Activated naive CD8-positive, alpha-beta T cell treated with anti-CD3 and anti-CD28 coated beads, Interleukin-2, amount 10 ng/mL, durations not matched to agents 7 days and 5 days (primary cell): Measurements from ENCODE around the gene SCN1B. TPM values are rescaled to one million over a fixed set of nuclear protein-coding genes. Genes with fewer than 3 reads are reported as not detected.
"Not testable (repeated sequence)": the region's sequence is repeated elsewhere in the genome, so short reads cannot be mapped to it uniquely, and the experiment has no call there.

Experiments used
- ATAC-seq: fragments of 150-1000 bp; cut with Tn5 transposase; one replicate; pipeline ENCODE4 v1.10.0; 2021; ENCODE audit warnings: low read depth, moderate library complexity
- POLR2A ChIA-PET: fragments of 350-600 bp; sonication (Branson Sonifier 250); formaldehyde crosslinking; loops from one replicate; lab custom pipeline; 2021; ENCODE audit warnings: antibody characterized with exemption; lab: Charles Lee
- DNase-seq: peaks from one replicate; pipeline ENCODE4 v3.0.0; 2021
- H3K27ac Mint-ChIP-seq: one replicate; pipeline ENCODE4 v1.8.0; 2022; ENCODE audit warnings: mild to moderate bottlenecking, mixed read lengths
- H3K27me3 Mint-ChIP-seq: one replicate; pipeline ENCODE4 v1.8.0; 2022; ENCODE audit warnings: mild to moderate bottlenecking, moderate library complexity, mixed read lengths
- H3K36me3 Mint-ChIP-seq: one replicate; pipeline ENCODE4 v1.8.0; 2021; ENCODE audit warnings: mild to moderate bottlenecking, mixed read lengths
- H3K4me1 Mint-ChIP-seq: one replicate; pipeline ENCODE4 v1.8.0; 2021; ENCODE audit warnings: mixed read lengths
- H3K4me3 Mint-ChIP-seq: one replicate; pipeline ENCODE4 v1.8.0; 2022; ENCODE audit warnings: mild to moderate bottlenecking, moderate library complexity, mixed read lengths
- H3K9me3 Mint-ChIP-seq: one replicate; pipeline ENCODE4 v1.8.0; 2021; ENCODE audit warnings: mixed read lengths
- total RNA-seq, 2 experiments: library from RNA; stranded (reverse); gene quantifications; one replicate each; pipeline ENCODE4 v1.2.3, GENCODE V29; 2021

The SCN1B gene
- total RNA-seq, 2 experiments from 2014 or later, result 0.85 to 1.2 TPM

DNA sequence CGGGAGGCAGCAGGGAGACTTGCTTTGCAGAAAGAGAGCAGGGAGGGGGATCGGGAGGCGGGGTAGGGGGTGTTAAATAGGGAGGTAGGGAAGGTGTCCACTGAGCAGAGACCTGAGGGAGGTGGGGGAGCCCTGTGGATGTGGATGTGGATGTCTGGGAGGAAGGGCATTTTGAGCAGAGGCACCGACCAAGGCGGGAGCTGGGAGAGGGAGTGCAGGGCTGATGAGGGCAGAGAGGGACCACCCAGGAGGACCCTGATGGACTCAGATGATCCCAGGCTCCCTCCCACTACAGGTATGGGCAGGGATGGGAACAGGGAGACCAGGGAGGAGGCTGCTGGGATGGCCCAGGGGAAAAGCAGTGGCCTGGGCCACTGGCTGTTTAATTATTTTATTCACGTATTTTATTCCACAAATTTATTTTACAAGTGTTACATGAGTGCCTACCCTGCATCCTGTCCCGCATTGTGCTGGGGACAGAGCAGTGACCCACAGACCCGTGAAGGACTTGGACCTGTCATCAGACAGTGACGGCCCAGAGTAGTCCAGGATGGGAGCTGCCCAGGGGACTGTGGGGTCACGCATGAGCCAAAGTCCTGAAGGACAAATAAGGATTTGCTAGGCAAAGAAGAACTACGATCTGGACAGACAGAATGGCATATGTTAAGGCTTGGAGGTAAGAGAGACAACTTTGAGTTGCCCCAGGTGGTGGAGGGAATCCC, 24.9 kb upstream of the SCN1B start:
- H3K4me3 Mint-ChIP-seq, result no peak overlapping the region
- peaks cover 39% of the 10 kb centered on the region for H3K4me1 Mint-ChIP-seq
- H3K27me3 Mint-ChIP-seq, result no peaks in the 10 kb centered on the region
- ATAC-seq (no peak), DNase-seq (no peak)
- H3K27ac Mint-ChIP-seq, result no peak overlapping the region
- peaks cover 31% of the 10 kb centered on the region for H3K36me3 Mint-ChIP-seq
- POLR2A ChIA-PET, result interaction anchor here (0.7 kb wide), 1 partner anchor 632 kb away, joined by 3 read pairs; no protein-coding TSS in a partner anchor
- H3K9me3 Mint-ChIP-seq, result no peaks in the 10 kb centered on the region

DNA sequence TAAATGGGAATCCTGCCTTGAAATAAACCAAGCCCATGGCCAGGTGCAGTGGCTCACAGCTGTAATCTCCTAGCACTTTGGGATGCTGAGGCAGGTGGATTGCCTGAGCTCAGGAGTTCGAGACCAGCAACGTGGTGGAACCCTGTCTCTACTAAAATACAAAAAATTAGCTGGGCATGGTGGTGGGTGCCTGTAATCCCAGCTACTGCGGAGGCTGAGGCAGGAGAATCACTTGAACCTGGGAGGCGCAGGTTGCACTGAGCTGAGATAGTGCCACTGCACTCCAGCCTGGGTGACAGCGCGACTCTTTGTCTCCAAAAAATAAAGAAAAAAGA, 24.3 kb upstream of the SCN1B start:
- not testable (repeated sequence) for ATAC-seq, DNase-seq, H3K4me3 Mint-ChIP-seq, H3K9me3 Mint-ChIP-seq, H3K27ac Mint-ChIP-seq, H3K27me3 Mint-ChIP-seq
- H3K4me1 Mint-ChIP-seq, result peaks cover 42% of the 10 kb centered on the region
- POLR2A ChIA-PET, result interaction anchor here (0.7 kb wide), 1 partner anchor 632 kb away, joined by 3 read pairs; no protein-coding TSS in a partner anchor
- peaks cover 32% of the 10 kb centered on the region for H3K36me3 Mint-ChIP-seq

DNA sequence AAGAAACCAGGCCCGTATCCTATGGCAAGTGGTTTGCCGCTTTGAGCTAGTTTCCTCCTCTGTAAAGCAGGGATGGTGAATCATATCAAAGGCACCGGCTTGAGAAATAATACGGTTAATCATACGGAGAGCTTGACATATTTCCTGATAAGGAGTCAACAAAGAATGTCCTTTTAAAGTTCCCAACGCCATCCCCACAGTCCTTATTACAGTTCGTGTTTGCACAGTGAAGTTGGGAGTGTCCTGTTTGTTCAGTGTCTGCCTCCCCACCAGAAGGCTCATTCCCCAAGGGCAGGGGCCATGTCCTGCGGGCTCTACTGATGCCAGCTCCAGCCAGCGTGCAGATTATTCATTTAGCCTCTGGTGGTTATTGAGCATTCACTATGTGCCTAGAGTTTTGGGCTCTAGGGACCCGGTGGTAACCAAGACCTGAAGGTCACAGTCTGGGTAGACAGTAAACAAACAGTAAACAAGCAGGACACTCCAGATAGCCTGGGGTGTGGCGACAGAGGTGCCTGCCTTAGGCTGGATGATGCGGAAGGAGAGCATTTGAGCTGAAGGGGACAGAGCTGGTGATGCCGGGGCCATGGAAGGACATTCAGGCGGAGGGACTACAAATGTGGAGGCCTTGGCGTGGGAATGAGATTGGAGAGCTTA, 23.8 kb upstream of the SCN1B start:
- POLR2A ChIA-PET, result interaction anchor here (0.5 to 1.1 kb wide), 3 partner anchors 10 to 633 kb away, joined by 3 to 10 read pairs (median 3); no protein-coding TSS in a partner anchor
- Mint-ChIP-seq H3K4me1 (peaks cover 42% of the 10 kb centered on the region), H3K27me3 (no peaks in the 10 kb centered on the region), H3K4me3 (no peak overlapping the region), H3K27ac (no peak overlapping the region), H3K36me3 (peaks cover 32% of the 10 kb centered on the region), H3K9me3 (no peaks in the 10 kb centered on the region)
- no peak for ATAC-seq
- no peak for DNase-seq

DNA sequence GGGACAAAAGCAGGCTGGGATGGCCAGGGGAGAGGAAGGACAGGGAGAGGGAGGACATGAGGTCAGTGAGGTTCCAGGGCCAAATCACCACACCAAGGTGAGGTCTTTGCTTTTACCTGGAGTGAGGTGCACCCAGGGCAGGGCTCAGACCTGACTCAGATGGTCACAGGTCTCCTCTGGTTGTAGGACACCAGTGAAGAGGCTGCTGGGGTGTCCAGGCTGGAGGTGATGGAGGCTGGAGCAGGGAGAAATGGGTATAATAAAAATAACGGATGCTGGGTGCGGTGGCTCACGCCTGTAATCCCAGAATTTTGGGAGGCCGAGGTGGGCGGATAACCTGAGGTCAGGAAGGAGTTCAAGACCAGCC, 23.3 kb upstream of the SCN1B start:
- peaks cover 42% of the 10 kb centered on the region for H3K4me1 Mint-ChIP-seq
- DNase-seq (no peak), ATAC-seq (no peak)
- POLR2A ChIA-PET, result interaction anchor here (1.1 kb wide), 1 partner anchor 11 kb away, joined by 10 read pairs; no protein-coding TSS in a partner anchor
- H3K27ac Mint-ChIP-seq, result no peak overlapping the region
- H3K4me3 Mint-ChIP-seq, result no peak overlapping the region
- H3K27me3 Mint-ChIP-seq, result no peaks in the 10 kb centered on the region
- no peaks in the 10 kb centered on the region for H3K9me3 Mint-ChIP-seq
- H3K36me3 Mint-ChIP-seq, result peaks cover 30% of the 10 kb centered on the region

DNA sequence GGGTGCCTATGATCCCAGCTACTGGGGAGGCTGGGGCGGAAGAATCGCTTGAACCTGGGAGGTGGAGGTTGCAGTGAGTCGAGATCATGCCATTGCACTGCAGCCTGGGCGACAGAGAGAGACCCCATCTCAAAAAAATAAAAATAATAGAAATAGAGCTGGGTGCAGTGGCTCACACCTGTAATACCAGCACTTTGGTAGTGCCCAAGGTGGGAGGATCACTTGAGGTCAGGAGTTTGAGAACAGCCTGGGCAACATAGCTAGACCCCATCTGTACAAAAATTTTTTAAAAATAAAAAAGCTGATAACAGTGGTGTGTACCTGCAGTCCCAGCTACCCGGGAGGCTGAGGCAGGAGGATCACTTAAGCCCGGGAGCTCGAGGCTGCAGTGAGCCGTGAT, 22.8 kb upstream of the SCN1B start:
- not testable (repeated sequence) for H3K27me3 Mint-ChIP-seq, ATAC-seq, H3K27ac Mint-ChIP-seq, H3K4me3 Mint-ChIP-seq, DNase-seq, H3K9me3 Mint-ChIP-seq
- Mint-ChIP-seq H3K36me3 (peaks cover 32% of the 10 kb centered on the region), H3K4me1 (peaks cover 42% of the 10 kb centered on the region)
- POLR2A ChIA-PET, result interaction anchor here (1.1 to 1.3 kb wide), 2 partner anchors 11 to 15 kb away, joined by 3 to 10 read pairs; no protein-coding TSS in a partner anchor

DNA sequence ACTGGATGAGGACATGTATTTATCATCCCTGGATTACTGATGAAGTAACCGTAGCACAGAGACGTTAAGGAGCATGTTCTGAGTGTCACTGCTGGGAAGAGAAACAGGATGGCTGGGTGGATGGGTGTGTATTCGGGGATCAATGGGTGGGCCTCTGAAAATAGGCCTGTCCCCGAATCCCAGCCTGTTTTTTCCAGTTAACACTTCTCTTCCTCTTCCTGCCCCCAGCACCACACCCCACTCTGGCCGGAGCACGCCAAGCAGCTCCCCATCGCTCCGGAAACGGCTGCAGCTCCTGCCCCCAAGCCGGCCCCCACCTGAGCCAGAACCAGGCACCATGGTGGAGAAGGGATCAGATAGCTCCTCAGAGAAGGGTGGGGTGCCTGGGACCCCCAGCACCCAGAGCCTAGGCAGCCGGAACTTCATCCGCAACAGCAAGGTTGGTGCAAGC, 21.4 kb upstream of the SCN1B start:
- H3K27me3 Mint-ChIP-seq, result no peaks in the 10 kb centered on the region
- no peak for DNase-seq
- H3K36me3 Mint-ChIP-seq, result peaks cover 36% of the 10 kb centered on the region
- H3K4me3 Mint-ChIP-seq, result no peak overlapping the region
- peaks cover 42% of the 10 kb centered on the region for H3K4me1 Mint-ChIP-seq
- POLR2A ChIA-PET, result interaction anchor here (1.2 kb wide), 1 partner anchor 13 kb away, joined by 3 read pairs; no protein-coding TSS in a partner anchor
- ATAC-seq, result no peak
- H3K9me3 Mint-ChIP-seq, result no peaks in the 10 kb centered on the region
- no peak overlapping the region for H3K27ac Mint-ChIP-seq

DNA sequence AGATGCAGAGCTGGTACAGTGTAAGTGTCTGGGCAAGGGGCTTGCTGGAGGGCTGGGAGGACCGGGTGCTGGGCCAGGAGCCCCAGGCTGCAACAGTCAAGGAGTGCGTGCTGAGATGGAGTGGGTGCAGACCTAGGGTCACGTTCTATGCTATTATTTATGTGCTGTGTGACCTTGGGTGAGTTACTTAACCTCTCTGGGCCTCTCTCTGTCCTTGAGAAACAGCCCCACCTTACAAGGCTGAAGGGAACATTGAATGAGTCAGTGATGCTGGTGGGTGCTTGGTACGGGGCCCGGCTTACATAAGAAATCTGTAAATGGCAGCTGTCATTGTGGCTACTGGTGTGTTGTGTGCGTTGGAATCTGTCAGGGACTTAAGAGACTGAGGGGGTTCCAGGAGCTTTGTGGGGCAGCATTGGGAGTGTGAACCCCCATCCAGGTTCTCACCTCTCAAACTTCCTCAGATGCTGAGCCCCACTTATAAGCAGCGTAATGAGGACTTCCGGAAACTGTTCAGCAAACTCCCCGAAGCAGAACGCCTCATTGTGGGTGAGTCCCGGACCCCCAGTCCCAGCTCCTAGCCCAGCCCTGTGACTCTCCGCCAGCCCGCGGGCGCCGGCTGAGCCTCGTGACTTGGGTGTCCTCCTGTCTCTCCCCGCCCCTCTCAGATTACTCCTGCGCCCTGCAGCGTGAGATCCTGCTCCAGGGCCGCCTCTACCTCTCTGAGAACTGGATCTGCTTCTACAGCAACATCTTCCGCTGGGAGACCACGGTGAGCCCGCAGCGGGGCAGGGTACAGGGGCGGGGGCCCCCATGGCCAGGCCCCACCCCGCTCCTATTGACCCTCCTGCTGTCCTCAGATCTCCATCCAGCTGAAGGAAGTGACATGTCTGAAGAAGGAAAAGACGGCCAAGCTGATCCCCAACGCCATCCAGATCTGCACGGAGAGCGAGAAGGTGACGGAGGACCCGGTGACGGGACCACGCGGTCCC, 20.6 kb upstream of the SCN1B start:
- POLR2A ChIA-PET, result no interaction called here
- Mint-ChIP-seq H3K27me3 (no peaks in the 10 kb centered on the region), H3K4me3 (no peak overlapping the region), H3K4me1 (peaks cover 44% of the 10 kb centered on the region), H3K9me3 (no peaks in the 10 kb centered on the region), H3K27ac (no peak overlapping the region), H3K36me3 (peaks cover 40% of the 10 kb centered on the region)
- DNase-seq, result no peak
- no peak for ATAC-seq

DNA sequence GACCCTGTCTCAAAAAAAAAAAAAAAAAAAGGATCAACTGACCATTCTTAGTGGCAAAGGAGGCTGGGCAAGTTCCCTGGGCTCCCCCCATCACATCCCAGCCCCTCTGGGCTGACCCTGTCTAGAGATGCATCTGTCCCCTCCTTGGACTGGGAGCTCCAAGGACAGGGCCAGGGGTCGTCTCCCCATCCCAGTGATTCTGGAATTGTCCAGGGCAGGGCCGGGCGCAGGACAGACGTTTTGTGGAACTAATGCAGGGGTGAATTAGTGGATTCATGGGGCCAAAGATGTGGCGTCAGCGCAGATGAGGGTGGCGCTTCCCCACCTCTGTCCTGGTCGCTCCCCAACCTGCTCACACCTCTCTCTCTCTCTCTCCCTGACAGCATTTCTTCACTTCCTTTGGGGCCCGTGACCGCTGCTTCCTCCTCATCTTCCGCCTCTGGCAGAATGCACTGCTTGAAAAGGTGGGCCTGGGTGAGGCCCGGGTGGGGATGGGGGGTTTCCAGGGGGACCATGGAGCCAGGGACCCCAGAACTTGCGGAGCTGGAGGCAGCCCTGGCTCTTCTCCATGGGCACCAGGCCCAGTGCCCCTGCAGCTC, 19.1 kb upstream of the SCN1B start:
- H3K4me1 Mint-ChIP-seq, result peaks cover 50% of the 10 kb centered on the region
- no peaks in the 10 kb centered on the region for H3K27me3 Mint-ChIP-seq
- POLR2A ChIA-PET, result interaction anchor here (0.9 to 1.1 kb wide), 3 partner anchors 8 to 334 kb away, joined by 3 to 4 read pairs (median 3); partner anchors contain the start of genes SCGB2B2 and ZNF302
- peaks cover 41% of the 10 kb centered on the region for H3K36me3 Mint-ChIP-seq
- ATAC-seq (peak; percentile 38), DNase-seq (peak; percentile 49)
- peak overlapping the region; percentile 21 for H3K27ac Mint-ChIP-seq
- peak overlapping the region; percentile 55 for H3K4me3 Mint-ChIP-seq
- H3K9me3 Mint-ChIP-seq, result no peaks in the 10 kb centered on the region

DNA sequence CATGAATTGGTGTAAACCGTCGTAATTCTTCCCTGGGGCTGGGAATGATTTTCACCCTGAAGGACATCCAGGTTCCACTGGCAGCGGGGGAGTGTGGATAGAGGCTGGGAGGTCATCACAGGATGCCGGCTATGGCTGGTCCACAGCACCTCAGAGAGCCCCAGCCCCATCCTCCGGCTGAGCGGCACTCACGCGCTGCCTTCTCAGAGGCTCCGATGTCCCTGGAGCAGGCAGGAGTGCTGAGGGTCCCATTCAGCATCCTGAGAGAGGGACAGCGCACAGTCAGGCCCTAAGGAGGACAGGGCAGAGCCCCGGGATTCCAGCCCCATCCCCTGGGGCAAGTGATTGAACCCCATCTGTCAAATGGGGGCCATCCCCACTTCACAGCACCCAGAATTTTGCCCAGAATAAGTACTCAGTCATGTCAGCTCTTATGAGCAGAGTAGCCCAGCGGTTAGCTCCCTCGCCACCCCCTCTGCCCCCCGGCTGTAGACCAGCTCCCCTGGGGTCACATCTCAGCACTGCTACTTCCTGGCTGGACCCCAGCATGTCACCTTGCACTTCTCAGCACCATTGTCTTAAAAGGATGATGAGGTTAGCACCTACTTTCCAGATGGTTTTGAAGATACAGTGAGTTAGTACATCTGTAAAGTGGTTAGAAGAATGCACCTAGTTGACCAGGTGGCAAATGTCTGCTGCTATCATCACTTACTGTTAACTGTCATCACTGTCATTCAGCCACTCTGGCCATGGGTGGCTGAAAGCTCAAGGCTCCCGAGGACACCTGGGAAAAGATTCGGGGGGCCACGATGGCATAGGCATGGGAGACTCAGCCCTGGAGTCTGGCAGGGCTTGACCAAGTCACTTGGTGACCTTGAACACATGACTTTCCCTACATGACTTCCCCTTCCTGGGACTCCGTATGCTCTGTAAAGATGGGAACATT, 18.3 kb upstream of the SCN1B start:
- Mint-ChIP-seq H3K4me3 (peak overlapping the region; percentile 55), H3K9me3 (no peaks in the 10 kb centered on the region), H3K27ac (peak overlapping the region; percentile 66), H3K27me3 (no peaks in the 10 kb centered on the region), H3K4me1 (peaks cover 50% of the 10 kb centered on the region), H3K36me3 (peaks cover 41% of the 10 kb centered on the region)
- ATAC-seq (no peak), DNase-seq (no peak)
- POLR2A ChIA-PET, result interaction anchor here (0.9 to 2.8 kb wide), 5 partner anchors 9 to 335 kb away, joined by 3 to 25 read pairs (median 4); partner anchors contain the start of genes SCGB2B2 and ZNF302

DNA sequence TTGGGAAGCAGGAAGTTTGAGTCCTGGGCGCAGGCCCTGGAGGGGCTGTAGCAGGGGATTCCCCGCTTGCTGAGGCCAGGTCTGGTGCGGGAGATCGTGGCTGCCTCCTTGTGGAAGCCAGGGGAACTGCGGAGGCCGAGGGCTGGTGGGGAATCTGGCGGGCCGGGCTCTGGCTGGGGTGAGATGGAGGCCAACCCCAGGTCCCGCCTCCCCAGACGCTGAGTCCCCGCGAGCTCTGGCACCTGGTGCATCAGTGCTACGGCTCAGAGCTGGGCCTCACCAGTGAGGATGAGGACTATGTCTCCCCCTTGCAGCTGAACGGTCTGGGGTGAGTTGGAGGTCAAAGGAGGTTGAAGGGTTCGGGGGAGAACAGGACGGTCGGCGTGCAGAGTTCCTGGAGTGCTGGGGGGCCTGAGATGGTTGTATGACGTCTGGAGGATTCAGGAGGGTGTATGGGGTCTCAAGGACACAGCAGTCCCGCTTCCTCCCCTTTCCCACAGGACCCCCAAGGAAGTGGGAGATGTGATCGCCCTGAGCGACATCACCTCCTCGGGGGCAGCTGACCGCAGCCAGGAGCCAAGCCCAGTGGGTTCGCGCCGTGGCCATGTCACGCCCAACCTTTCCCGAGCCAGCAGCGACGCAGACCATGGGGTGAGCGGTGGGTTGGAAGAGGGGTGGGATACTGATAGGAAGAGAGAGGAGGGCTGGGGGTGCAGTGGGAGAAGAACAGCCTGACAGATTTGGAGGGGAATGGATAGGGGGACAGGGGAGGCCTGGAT, 17.0 kb upstream of the SCN1B start:
- POLR2A ChIA-PET, result interaction anchor here (0.8 to 2.8 kb wide), 6 partner anchors 10 to 39 kb away, joined by 3 to 25 read pairs (median 4); no protein-coding TSS in a partner anchor
- peak; percentile 61 for ATAC-seq
- peak overlapping the region; percentile 91 for H3K27ac Mint-ChIP-seq

More for the DNA sequence above, 17.0 kb upstream of the SCN1B start:
- Mint-ChIP-seq H3K4me1 (peaks cover 50% of the 10 kb centered on the region), H3K36me3 (peaks cover 49% of the 10 kb centered on the region), H3K27me3 (no peaks in the 10 kb centered on the region), H3K4me3 (peak overlapping the region; percentile 84), H3K9me3 (no peaks in the 10 kb centered on the region)
- peak; percentile 86 for DNase-seq
